Renal cortical epithelial cell (primary cell): ENCODE measurements around the gene LRRC26. TPM values are rescaled to one million over a fixed set of nuclear protein-coding genes. Genes with fewer than 3 reads are reported as not detected.

Source experiments
- DNase-seq: peaks from one replicate; pipeline ENCODE4 v3.0.0-alpha.2; 2011; ENCODE audit warnings: low read depth
- total RNA-seq: library from RNA; depleted of rRNA; stranded (reverse); fragments of >200 nt; gene quantifications from 2 replicates; pipeline ENCODE4 v1.2.3, GENCODE V29; 2014

Gene LRRC26
- total RNA-seq, 1 donor from 2014 or later, result not detected

DNA sequence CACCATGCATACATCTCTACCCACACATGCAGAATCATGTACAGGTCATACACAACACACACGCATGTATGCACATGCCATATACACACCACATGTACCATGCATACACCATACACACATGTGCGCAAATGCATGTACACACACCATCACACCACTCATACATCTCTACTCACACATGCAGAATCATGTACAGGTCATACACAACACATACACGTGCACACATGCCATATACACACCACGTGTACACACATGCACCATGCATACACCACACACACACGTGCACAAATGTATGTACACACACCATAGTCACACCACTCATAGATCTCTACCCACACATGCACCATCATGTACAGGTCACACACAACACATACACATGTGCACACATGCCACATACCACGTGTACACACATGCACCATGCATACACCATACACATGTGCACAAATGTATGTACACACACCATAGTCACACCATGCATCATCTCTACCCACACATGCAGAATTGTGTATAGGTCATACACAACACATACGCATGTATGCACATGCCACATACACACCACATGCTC is 16.9 kb downstream of the LRRC26 start:
- DNase-seq, result no peak

DNA sequence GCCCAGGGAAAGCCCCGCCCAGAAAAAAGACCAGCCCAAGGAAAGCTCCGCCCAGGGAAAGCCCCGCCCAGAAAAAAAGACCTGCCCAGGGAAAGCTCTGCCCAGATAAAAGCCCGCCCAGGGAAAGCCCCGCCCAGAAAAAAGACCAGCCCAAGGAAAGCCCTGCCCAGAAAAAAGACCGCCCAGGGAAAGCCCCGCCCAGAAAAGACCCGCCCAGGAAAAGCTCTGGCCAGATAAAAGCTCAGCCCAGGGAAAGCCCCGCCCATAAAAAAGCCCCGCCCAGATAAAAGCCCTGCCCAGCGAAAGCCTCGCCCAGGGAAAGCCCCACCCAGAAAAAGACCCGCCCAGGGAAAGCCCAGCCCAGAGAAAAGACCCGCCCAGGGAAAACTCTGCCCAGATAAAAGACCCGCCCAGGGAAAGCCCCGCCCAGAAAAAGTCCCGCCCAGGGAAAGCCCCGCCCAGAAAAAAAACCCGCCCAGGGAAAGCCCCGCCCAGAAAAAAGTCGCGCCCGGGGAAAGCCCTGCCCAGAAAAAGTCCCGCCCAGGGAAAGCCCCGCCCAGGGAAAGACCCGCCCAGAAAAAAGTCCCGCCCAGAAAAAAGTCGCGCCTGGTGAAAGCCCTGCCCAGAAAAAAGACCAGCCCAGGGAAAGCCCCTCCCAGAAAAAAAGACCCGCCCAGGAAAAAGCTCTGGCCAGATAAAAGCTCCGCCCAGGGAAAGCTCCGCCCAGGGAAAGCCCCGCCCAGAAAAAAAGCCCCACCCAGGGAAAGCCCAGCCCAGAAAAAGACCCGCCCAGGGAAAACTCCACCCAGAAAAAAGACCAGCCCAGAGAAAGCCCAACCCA is 19.0 kb downstream of the LRRC26 start:
- no peak for DNase-seq

DNA sequence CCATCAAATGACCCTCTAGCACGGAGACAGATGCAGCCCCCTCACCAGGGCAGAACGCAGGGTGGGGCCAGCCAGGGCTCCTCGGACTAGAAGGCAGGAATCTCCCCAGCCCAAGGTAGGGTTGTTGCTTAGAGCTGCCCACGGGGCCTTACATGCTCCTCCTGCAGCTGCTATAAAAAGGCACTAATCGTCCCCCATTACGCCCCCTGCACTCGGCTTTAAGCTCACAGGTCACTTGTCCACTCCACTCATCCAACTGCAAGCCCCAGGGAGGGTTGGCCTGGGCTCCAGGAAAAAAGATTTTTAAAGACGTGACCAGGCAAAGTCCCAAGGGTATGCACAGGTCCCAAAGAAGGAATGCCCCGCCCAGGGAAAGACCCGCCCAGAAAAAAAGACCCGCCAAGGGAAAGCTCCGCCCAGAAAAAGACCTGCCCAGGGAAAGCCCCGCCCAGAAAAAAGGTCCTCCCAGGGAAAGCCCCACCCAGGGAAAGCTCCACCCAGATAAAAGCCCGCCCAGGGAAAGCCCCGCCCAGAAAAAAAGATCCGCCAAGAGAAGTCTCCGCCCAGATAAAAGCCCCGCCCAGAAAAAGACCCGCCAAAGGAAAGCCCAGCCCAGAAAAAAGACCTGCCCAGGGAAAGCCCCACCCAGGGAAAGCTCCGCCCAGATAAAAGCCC is 19.8 kb downstream of the LRRC26 start:
- DNase-seq, result no peak

DNA sequence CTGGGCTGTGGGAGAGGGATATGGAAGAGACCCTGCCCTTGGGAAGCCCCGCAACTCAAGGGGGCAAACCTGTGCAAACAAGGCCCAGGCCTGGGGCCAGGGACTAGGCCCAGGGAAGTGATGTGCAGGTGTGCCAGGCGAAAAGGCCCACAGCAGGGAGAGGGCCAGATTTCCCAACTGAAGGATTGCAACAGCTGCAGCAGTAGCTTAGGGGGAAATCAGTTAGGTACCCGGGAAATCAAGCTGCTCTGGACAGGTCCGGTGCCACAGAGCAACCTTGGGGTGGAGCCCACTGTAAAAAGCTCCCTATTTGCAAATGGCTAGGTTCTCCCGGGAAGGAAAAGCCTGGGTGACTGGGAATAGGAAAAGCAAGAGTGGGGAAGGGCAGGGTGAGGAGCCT is 20.5 kb downstream of the LRRC26 start:
- no peak for DNase-seq

DNA sequence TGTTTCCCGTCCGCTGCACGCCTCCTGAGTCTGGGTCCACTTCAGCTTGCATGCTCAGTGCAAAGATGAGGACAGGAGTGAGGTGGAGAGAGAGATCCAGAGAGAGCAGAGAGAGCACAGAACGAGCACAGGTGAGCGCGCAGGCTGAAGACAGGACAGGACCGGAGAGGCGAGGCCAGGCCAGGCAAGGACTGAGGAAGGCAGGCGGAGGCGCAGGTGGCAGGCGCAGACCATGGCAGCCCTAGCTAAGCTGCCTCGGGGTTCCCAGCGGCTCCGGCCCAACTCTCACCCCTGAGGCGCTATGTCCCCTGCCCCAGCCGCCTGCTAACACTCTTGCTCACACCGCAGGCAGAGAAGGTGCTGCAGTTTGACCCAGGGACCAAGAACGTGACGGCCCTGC is 21.2 kb downstream of the LRRC26 start:
- DNase-seq, result no peak

DNA sequence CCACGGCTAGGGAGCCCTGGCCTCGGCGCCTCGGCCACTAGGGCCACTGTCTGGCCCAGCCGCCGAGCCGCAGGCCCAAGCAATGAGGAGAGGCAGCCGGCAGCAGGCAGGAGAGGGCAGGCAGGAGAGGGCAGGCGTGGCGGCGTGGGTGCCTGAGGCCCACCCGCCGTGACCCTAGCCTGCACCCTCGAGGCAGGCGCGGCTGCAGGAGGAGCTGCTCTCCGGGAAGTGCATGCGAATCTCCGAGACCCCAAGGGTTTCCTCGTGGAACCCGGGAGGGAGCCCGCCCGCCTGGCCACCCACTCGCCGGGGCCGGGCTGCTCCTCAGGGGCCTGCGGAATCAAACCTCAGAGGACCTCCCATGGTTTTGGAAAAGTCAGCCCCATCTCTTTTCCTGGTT is 21.6 kb downstream of the LRRC26 start:
- DNase-seq, result no peak

DNA sequence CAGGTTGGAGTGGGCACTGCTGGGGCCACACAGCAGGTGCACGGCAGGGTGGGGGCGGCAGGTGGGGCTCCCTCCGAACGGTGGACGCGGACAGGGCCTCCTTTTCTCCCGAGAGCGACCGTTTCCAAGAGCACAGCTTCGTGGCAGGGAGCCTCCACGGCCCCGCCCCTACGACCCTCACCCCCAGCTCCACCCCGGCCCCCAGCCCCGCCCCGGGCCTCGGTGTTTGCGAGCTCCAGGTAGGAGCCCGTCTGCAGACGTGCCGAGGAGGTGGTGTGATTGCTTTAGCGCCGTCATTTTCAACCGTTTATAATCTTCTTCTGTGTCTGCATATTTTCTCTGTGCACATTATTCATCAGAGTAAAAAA is 22.1 kb downstream of the LRRC26 start:
- DNase-seq, result no peak

DNA sequence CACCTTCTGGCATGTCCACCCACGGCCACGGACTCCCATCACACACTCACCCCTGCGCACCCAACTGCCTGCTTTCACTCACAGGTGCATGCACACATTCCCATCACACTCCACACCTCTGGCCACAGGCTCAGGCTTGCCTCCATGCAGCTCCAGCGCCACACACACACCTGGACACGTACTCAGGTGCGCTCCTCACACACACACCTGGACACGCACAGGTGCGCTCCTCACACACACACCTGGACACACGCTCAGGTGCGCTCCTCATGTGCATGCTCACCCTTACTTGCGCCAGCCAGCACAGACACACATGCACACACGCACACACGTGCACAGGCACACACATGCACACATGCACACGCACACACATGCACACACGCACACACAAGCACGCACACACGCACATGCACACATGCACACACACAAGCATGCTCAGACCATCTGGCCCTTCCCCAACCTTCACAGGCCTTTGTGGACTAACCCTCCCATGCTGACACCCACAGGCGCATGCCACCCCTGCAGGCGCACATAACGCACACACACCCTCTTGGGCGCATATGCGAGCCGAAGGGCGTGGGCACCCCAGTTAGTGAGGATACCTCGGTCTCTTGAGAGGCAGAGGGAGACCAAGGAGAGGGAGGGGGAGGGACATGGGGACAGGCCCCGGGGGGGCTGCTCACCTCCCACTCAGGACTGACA is 22.6 kb downstream of the LRRC26 start:
- no peak for DNase-seq

DNA sequence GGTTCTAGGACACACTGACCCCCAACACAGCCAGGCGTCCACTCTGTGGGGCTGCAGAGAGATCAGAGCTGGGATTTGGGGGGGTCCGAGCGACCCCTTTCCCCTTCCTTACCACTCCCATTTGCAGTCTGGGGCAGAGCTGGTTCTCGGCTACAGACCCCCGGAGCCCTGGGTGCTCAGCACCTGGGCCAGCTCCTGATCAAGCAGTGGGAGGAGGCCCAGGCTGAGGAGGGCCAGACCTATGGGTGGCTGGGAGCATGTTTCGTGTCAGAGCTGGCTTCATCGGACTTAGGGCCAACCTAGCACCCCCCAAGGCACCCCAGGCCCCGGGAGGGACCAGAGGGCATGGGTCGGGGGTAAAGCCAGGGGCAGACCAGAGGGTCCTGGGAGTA is 23.3 kb downstream of the LRRC26 start:
- DNase-seq, result no peak

DNA sequence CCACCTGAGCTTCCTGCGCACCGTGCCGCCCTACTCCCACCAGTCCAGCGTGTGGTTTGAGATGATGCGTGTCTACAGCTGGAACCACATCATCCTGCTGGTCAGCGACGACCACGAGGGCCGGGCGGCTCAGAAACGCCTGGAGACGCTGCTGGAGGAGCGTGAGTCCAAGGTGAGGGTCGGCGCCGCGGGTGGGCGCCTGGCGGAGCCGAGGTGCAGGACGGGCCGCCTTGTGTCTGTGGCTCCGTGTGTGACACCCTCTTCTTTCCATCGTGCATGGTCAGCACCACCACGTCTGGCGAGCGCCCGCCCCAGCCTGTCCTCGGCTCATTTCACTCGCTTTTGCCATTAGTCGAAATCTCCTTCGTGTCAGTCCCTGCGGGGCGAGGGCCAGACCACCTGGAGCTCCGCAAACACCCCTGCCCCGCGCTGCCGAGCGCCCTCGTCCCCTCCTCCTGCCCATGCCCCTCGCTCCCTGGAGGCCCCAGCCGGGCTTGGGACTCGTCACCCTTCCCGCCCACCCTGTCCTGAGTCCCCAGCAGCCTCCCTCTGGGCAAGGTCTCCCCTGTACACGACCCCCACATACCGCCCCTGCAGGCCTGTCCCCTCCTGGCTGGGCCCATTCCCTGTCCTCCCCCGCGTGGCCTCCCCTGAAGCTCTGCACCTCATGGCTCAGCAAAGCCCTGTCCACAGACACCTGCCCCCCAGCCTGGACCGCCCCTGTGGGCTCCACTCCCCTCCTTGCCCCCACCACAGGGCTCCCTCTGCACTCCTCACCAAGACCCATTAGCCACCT is 23.9 kb downstream of the LRRC26 start:
- no peak for DNase-seq

DNA sequence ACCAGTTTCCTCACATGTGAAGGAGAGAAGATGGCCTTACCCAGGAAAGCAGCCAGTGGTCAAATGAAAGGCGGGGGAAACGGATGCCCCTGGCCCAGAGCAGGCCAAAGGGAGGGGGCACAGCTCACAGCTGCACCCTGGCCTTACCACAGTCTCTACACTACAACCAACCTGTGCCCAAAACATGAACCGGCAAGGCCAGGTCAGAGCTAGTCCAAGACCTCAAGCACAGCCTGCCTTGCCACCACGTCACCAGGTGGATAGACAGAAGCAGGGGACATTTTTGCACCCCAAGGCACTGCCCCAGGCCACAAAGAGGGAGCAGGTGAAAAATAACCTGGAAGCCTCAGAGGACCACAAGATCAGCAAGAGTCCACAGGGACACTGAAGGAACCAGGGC is 26.4 kb downstream of the LRRC26 start:
- DNase-seq, result no peak

DNA sequence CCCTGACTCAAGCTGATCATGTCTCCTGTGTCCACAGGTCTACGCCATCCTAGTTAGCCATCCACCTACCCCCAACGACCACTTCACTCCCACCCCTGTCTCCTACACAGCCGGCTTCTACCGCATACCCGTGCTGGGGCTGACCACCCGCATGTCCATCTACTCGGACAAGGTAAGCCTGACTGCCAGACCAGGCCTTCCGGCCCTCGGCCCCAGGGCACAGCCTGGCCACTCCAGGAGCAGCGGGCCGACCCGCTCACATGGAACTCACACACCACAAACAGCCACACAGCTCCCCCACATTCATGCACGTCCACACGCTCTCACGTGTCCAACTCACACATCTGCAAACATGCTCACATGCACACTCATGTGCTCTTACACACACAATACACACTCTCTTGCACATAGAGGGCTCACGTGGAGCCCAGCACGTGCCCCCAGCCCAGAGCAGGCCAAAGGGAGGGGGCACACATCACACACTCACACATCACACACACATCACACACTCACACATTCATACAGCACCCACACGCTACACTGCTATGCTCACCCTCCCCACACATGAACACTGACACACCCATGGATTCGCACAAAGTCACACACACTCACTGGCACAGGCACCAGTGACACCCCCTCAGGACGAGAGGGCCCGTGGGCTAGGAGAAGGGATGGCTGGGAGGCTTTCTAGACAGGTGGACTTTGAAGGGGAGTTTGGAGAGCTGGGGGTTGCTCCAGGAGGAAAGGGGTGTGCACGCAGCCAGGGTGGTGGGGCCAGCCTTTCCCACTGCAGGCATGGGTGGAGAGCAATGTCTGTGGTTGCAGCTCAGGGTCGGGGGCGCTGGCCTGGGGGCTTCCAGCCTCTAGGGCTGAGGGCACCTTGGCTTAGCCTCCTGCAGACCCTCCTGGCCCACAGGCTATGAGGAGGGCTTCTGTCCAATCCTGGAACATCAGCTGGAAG is 27.6 kb downstream of the LRRC26 start:
- no peak for DNase-seq

DNA sequence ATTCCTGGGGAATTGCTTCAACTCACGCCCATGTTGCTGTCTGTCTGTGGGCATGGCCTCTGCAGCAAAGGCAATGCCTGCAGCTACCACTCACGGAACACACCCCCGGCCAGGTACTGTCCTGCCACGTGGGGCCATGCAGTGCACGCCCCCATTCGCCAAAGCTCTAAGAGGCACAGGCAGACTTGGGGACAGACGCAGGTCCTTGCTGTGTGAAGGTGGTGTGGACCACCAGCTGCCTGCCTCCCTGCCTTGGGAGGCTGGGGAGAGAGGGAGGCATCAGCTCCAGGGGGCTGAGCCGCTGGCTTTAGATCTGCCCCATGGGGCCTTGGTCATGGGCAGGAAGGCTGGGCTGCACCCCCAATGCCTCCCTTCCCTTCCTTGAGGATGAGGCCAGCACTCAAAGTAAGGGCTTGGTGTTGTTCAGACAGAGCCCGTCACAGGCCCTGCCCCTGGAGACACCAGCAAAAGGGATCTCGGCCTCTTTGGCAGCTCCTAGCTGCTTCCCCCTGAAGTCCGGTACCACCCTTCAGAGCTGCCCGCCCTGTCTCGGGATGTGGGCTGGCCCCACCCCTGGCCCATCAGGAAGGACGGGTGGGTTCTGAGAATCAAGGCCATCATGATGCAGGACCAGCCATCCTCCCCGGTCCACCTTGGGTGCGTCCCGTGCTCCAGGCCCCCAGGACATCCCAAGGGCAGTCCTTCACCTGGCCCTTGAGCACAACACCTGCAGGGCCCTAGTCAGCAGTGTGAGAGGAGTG is 28.6 kb downstream of the LRRC26 start:
- no peak for DNase-seq

DNA sequence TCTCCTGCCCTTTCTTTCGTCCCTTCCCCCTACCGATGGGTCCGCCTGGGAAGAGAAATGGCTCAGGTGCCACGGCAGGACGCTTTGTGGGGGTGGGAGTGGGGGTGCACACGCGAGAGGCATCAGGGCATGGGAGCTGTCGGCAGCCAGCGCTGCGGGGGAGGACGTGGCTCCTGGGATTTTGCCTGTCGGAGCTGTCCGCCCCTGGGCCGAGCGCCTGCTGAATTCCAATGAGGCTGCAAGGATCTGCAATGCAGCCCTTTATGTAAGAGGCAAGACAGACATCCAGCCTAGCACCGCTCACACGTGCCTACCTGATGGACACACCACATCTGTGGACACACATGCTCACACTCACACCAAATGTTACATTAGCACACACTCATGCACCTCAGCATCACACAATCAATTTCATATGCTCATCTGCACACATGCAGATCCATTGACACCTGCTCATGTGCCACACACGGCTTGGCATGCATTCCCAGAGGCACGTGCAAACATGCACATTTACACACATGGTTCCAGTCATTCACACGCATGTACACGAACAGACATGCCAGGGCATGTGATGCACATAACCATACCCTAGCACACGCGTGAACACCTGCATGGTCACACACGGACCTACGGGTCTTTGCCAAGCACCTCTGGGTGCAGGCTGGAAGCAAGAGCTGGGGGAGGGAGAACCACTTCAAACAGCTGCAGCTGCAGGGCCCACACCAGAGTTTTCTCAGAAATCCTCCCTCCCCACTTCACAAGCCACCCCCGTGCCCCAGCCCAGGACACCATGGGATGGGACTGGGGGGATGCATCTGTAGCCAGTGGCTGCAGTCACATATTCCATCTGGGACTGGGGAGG is 29.5 kb downstream of the LRRC26 start:
- no peak for DNase-seq

DNA sequence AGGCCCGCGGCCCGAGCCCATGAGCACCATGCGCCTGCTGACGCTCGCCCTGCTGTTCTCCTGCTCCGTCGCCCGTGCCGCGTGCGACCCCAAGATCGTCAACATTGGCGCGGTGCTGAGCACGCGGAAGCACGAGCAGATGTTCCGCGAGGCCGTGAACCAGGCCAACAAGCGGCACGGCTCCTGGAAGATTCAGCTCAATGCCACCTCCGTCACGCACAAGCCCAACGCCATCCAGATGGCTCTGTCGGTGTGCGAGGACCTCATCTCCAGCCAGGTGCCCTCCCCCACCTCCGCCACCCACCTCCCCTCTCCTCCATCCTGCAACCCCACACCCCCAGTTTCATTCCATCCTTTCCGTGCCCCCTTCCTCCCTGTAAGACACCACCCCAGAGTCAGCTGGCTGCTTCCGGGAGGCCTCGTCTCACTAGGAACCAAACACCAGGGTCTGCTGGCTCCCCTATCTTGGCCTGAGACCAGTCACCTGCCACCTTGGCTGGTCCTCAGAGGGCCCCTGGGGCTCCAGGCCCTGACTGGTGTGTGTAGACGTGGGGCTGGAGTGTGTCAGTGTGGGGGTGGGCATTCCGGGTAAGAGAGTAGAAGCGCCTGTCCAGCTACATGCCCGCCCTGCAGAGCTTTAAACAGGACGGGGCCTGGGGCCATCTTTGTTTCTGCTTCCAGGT is 30.2 kb downstream of the LRRC26 start:
- no peak for DNase-seq

DNA sequence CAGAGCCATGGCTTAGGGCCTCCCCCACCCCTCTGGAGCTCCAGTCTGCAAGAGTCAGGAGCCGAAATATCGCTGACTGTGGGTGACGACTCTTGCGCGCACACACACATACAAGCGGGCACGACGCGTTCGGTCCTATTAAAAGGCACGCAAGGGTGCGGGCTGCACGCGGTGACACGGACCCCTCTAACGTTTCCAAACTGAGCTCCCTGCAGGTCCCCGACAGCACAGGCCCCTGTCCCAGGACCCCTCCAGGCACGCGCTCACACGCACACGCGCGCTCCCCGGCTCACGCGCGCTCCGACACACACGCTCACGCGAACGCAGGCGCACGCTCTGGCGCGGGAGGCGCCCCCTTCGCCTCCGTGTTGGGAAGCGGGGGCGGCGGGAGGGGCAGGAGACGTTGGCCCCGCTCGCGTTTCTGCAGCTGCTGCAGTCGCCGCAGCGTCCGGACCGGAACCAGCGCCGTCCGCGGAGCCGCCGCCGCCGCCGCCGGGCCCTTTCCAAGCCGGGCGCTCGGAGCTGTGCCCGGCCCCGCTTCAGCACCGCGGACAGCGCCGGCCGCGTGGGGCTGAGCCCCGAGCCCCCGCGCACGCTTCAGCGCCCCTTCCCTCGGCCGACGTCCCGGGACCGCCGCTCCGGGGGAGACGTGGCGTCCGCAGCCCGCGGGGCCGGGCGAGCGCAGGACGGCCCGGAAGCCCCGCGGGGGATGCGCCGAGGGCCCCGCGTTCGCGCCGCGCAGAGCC is 31.0 kb downstream of the LRRC26 start, which contains the start of gene GRIN1:
GRIN1 (plus strand) TSS at position 433 of the 746 bp plus-strand sequence. CDS start 333 bp downstream, outside the sequence.
- no peak for DNase-seq

DNA sequence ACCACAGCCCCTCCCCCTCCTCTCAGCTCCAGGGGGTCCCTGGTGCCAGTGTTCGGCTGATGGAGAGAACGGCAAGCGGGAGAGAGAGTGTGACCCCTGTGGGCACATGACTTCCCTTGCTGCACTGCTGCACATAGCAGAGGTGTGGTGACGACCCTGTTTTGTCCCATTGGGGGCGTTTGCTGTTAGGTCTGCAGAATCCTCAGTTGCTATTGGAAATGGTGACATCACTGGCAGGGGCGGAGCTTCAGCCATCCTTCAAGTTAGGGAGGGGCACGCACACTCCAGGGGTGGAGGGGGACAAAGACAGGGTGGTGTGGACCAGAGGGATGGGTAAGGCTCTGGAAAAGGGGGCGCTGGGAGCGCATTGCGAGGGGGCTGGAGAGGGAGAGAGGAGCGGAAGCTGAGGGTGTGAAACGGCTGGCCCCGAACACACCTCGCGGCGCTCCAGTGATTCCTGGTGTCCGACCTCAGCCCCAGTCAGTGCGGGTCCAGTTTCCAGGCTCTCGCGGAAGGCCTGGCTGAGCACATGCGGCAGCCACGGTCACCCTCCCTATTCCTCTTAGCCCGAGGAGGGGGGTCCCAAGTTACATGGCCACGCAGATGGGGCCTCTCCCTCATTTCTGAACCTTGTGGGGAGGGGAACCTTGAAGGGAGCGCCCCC is 31.7 kb downstream of the LRRC26 start:
- DNase-seq, result no peak
